Hypothalamus (tissue), 51 donors: ENCODE data around the gene ANGPTL4.
"Not testable (repeated sequence)": the region's sequence is repeated elsewhere in the genome, so short reads cannot be mapped to it uniquely, and the experiment has no call there.

ENCODE experiments used
- DNase-seq, 51 donors: peaks; one replicate each; lab custom pipeline; 2025; lab: John Stamatoyannopoulos, UW

The ANGPTL4 gene

GRCh38 chr19:8363803-8364771, at the start of gene ANGPTL4:
TSS of gene ANGPTL4 (plus strand) at chr19:8364155. CDS start at chr19:8364322, 167 bp downstream.
- peak in 38 of 51 donors; percentile 12 to 73 (median 42) for DNase-seq

GRCh38 chr19:8314981-8315640, 48.8 kb upstream of the ANGPTL4 start:
- DNase-seq: not testable (repeated sequence)

- DNase-seq: no peak
These were observed 47.4 kb upstream of the ANGPTL4 start for GRCh38 chr19:8316351-8317125.

GRCh38 chr19:8318835-8319234, 45.1 kb upstream of the ANGPTL4 start:
- not testable (repeated sequence) for DNase-seq

GRCh38 chr19:8319807-8320520, 44.0 kb upstream of the ANGPTL4 start:
- no peak for DNase-seq

GRCh38 chr19:8320564-8321066, 43.3 kb upstream of the ANGPTL4 start:
- peak in 3 of 51 donors; percentile 13 to 57 (median 39) for DNase-seq

GRCh38 chr19:8321067-8321985, 42.6 kb upstream of the ANGPTL4 start, which contains the start of the genes NDUFA7 and RPS28:
TSS of gene NDUFA7 (minus strand) at chr19:8321375. CDS start at chr19:8321358, 17 bp downstream.
TSS of gene RPS28 (plus strand) at chr19:8321496. CDS start at chr19:8321531, 35 bp downstream.
- DNase-seq: peak; percentile 55 to 98 (median 92)

GRCh38 chr19:8321986-8322637, 41.8 kb upstream of the ANGPTL4 start:
- DNase-seq: peak in 1 of 51 donors; percentile 38

GRCh38 chr19:8322638-8322997, 41.3 kb upstream of the ANGPTL4 start:
- DNase-seq: no peak

GRCh38 chr19:8323781-8324185, 40.2 kb upstream of the ANGPTL4 start:
- no peak for DNase-seq

- DNase-seq: no peak
These were observed 39.5 kb upstream of the ANGPTL4 start for GRCh38 chr19:8324186-8325050.

- no peak for DNase-seq
These were observed 38.5 kb upstream of the ANGPTL4 start for GRCh38 chr19:8325454-8325853.

- no peak for DNase-seq
These were observed 34.0 kb upstream of the ANGPTL4 start for GRCh38 chr19:8329996-8330395.

GRCh38 chr19:8331263-8331845, 32.6 kb upstream of the ANGPTL4 start:
- no peak for DNase-seq

- no peak for DNase-seq
These were observed 30.8 kb upstream of the ANGPTL4 start for GRCh38 chr19:8332976-8333766.
